GM12892 (cell line): ENCODE measurements around the gene SLC2A9.

Experiments used
- POLR2A ChIP-seq: IDR thresholded peaks from 2 replicates; pipeline ENCODE4 v1.6.1; 2011; ENCODE audit warnings: low read depth, low read length, control low read depth
- POLR2AphosphoS5 ChIP-seq: IDR thresholded peaks from 2 replicates; pipeline ENCODE4 v1.6.1; 2011; ENCODE audit warnings: low read depth, low read length, control low read depth
- TAF1 ChIP-seq: IDR thresholded peaks from 2 replicates; pipeline ENCODE4 v1.6.1; 2011; ENCODE audit warnings: low read depth, mild to moderate bottlenecking, control low read depth, low read length, borderline replicate concordance

DNA sequence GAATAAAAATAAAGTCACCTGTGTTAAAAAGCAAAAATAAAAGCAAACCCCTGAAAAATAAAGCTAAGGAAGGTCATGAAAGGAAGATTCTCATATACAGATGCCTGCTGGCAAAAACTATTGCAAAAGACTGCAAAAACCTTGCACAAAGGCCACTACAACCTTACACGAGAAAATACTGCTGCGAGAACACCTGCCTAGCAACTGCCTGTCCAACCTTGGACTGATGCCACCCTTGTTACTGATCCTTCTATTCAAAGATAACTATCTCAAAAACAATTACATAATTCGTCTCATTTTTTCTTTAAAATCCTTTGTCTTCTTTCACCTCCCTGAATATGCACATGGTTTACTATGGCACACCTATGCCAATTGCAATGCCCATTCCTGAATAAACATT, 49.6 kb downstream of the SLC2A9 start:
- TF ChIP-seq POLR2A = no peak
- TF ChIP-seq POLR2AphosphoS5 = no peak
- no peak for TF ChIP-seq TAF1
